Left renal cortex interstitium (tissue), 4 donors: Measurements from ENCODE around the gene MVB12B. TPM values are rescaled to one million over a fixed set of nuclear protein-coding genes. Genes with fewer than 3 reads are reported as not detected.
"Not testable (repeated sequence)": the region's sequence is repeated elsewhere in the genome, so short reads cannot be mapped to it uniquely, and the experiment has no call there.

Source experiments
- DNase-seq, 4 donors: peaks; one replicate each; pipeline ENCODE4 v3.0.0-alpha.2; 2013; ENCODE audit warnings: low read depth in 4 of 4, low spot score in 2 of 4, missing footprints in 1 of 4
- polyA plus RNA-seq, 4 donors: library from polyadenylated mRNA; unstranded; fragments of 120-200 nt; gene quantifications; one replicate each; pipeline ENCODE4 v1.2.1, GENCODE V29; 2013; ENCODE audit not compliant: insufficient read length in 4 of 4

Gene MVB12B, protein sequence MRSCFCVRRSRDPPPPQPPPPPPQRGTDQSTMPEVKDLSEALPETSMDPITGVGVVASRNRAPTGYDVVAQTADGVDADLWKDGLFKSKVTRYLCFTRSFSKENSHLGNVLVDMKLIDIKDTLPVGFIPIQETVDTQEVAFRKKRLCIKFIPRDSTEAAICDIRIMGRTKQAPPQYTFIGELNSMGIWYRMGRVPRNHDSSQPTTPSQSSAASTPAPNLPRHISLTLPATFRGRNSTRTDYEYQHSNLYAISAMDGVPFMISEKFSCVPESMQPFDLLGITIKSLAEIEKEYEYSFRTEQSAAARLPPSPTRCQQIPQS
- polyA plus RNA-seq: 10 to 100 TPM; 15.1 to 20.0 (median 19.3) TPM

GRCh38 chr9:126326228-126327005, at the start of gene MVB12B:
Gene MVB12B (plus strand): TSS chr9:126326829. CDS start chr9:126326930, 101 bp downstream.
- DNase-seq: no peak

- DNase-seq: no peak
Measured at GRCh38 chr9:126283799-126284465, 42.7 kb upstream of the MVB12B start.

DNA sequence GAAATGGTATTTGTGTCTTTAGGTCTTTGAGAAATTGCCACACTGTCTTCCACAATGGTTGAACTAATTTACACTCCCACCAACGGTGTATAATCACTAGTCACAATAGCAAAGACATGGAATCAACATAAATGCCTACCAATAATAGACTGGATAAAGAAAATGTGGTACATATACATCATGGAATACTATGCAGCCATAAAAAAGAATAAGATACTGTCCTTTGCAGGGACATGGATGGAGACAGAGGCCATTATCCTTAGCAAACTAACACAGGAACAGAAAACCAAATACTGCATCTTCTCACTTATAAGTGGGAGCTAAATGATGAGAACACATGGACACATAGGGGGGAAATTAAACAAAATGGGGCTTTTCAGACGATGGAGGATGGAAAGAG, 41.0 kb upstream of the MVB12B start:
- DNase-seq: not testable (repeated sequence)

DNA sequence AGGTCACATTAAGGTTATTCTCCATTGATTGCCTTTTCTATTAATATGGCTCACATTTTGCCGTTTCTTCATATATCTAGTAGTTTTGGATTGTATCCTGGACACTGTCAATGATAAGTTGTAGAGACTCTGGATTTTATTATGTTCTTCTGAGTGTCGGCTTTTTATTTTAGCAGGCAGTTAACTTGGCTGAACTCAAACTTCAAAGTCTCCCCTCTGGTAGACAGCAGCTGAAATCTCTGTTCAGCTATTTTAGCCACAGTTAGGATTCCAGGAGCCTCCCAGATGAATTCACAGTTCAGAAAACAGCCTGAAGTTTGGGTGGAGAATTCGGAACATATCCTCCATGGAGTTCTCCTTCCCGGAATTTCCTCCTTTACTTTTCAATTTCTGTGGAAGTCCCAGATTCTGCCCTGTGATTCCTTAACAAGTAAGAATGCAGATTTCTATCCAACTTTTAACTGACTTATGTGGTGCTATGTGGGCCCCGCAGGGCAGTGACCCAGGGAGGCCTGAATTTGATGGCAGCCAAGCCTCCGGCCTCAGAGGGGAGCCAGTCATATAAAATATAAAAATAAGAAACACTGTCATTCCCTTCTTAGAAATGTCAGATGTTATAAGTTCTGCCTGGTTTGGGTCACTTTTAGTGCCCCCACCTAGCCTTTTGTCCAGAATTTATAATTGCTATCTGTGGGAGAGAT, 39.3 kb upstream of the MVB12B start:
- no peak for DNase-seq

GRCh38 chr9:126290871-126291270, 35.8 kb upstream of the MVB12B start:
- DNase-seq: no peak

- DNase-seq: no peak
Measured at GRCh38 chr9:126291925-126292324, 34.7 kb upstream of the MVB12B start.

GRCh38 chr9:126292736-126293521, 33.7 kb upstream of the MVB12B start:
- DNase-seq: no peak

GRCh38 chr9:126293522-126293889, 33.1 kb upstream of the MVB12B start:
- DNase-seq: no peak

DNA sequence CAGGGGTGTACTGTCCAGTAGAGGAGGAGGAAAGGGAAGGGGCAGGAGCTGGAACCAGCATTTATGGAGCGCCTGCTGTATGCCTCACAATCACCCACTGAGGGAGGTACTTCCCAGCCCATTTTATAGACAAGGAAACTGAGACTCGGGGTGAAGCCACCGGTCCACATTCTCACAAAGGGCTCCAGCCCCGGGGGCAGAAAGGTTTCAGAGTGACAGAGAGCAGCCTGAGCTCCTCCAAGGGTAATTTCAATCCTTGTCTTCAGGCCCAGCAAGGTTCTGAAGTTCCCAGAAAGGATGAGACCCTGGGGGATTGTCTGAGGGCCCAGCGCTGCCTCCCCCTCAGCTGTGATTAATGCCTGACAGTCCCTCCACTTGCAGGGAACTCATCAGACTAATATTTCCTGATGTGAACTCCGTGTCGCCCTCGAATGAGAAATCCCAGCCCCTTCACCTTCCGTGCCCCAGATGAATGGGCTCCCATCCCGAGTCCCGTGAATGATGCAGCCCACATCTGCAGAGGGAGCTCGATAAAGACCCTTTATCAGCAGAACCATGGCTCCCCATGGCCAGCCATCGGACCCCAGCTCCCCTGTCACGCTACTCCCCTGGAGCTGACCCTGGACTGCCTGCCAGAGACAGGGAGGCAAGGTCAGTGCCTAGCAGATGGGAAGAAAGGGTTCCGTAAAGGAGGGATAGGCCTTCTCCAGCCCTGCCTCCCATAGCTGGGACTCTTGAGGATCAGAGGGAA, 32.1 kb upstream of the MVB12B start:
- no peak for DNase-seq

- DNase-seq: no peak
Measured at GRCh38 chr9:126295082-126295477, 31.5 kb upstream of the MVB12B start.

DNA sequence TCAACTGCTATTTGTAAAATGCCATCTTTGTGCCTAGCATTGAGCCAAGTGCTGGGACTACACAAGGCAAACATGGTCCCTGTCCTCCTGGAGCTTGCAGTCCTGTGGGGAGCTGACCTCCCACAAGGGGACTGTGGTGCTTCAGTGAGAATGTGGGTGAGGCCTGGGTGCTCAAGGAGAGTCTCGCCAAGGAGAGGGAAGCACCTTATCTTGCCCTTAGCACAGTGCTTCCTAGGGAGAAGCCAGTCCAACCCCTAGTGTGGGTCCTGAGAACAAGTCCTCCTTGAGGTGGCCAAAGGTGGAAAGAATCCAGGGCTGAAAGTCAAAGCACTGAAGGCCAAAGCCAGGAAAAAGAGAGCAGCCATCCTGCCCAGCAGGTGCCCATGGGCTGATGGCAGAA, 31.1 kb upstream of the MVB12B start:
- no peak for DNase-seq

DNA sequence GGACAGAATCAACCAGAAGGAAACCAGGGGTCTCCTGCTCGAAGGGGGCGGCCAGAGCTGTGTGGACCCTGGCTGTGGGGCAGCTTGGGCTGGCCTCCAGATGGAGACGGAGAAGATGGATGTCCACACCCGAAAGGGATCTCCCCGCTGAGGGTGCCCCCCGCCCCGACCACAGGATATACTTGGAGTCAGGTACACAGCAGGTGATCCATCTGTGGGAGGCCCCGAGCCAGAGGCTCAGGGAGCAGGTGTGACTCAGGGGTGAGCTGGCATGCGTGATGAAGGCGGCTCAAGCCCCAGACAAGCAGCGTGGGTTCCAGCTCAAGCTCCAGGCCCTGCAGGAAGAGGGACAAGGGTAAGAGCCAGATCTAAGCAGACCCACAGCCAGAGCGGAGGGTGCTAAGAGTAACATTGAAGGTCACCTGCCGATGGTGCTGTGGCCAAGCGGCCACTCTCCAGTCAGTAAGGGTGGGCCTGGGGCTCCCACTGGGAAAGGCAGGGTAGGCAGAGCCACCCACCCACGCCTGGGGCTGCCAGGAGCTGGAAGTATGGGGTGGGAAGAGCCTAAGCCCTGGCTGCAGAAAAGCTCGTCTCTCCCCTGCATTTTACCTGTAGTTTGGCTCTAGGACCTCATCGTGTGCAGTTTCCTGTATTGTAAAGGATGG, 30.6 kb upstream of the MVB12B start:
- no peak for DNase-seq

DNA sequence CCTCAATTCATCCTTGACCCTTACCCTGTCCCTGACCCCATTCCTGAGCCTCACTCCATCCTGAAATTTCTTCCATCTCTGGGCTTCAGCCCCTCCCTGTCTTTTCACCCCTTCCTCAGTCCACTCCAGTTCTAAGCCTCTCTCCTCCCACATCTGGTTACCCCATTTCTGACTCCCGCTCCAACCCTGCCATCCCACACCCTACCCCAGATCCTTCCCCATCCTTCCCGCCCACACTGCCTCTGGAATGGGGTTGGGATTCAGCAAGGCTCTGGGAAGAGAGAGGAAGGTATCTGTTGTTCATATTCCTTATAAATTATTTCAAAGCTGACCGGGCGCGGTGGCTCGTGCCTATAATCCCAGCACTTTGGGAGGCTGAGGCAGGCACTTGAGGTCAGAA, 29.9 kb upstream of the MVB12B start:
- no peak for DNase-seq

DNA sequence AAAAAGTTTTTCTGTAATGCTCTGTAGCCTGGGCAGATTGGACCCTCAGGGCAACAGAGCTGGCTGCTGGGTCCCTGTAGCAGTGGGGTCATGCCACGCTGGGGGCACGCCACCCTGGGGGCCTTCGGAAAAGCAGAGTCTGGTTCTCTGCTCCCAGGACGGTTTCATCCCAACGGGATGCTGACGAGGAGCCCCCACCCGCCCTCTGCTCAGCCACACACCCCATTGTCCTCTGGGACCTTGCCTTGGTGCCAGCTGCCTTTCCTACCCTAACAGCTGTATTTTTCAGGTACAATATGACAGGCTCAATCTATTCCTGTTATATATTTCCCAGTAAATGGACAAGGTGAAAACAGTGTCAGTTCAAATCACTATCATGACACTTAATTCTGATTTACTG, 29.0 kb upstream of the MVB12B start:
- no peak for DNase-seq

GRCh38 chr9:126298063-126298801, 28.4 kb upstream of the MVB12B start:
- peak in 1 of 4 donors; percentile 59 for DNase-seq

DNA sequence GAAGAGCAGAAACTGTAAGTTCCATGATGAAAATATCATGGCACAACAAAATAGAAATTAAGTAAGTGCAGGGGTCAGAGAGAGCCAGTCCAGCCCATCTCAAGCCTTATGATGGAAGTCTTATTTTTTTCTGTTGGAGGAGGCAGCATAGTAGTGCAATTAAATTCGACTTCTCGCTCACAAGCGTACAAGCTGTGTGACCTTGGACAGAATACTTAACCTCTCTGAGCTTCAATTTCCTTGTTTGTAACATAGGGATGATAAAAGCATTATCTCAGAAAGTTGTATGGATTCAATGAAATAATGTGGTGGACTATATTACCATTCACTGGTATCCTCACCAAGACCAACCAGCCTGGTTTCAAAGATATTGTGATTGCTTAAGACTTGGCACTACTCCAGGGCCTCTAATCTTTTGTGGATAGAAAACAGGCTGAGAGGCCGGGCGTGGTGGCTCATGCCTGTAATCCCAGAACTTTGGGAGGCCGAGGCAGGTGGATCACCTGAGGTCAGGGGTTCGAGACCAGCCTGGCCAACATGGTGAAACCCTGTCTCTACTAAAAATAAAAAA, 26.8 kb upstream of the MVB12B start:
- no peak for DNase-seq

DNA sequence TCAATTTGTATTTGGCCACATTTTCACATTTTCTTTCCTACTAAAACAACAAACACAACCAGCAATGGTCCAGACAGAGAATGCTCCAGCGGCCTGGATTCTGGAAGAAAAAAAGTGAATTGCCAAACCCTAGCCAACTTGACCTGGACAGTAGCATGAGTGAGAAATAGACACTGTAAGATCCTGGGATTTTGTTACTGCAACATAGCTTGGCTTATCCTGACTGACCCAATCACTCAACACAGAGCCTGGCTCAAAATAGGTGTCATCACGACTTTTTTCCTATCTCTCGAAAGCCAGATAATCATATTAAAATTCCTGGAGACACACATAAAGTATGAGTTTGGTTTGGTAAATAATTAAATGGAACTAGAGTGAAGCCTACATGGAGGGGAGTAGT, 25.4 kb upstream of the MVB12B start:
- DNase-seq: no peak
